ENCODE measurements around the gene FBN1. TPM values are rescaled to one million over a fixed set of nuclear protein-coding genes. Genes with fewer than 3 reads are reported as not detected.

The FBN1 gene
- total RNA-seq, 4 donors from 2014 or later: 153 to 266 (median 203) TPM

- TF ChIP-seq CTCF (IDR thresholded peaks at IDR 0.05): no peak
- TF ChIP-seq POLR2AphosphoS5 (IDR thresholded peaks at IDR 0.05): no peak
- no peak for TF ChIP-seq EP300 (IDR thresholded peaks at IDR 0.05)
- TF ChIP-seq POLR2A (IDR thresholded peaks at IDR 0.05): no peak
- WGBS, 2 donors (ENCODE audit: low coverage in 1 of 2): 92 to 96% methylated on average over 2 to 5 of the region's 5 CpGs
- Histone ChIP-seq H3K4me3 (no peak overlapping the region), H3K36me3 (peaks cover 0 to 54% of the 10 kb centered on the region in 2 donors), H3K27ac (no peak overlapping the region), H3K27me3 (no peaks in the 10 kb centered on the region), H3K4me1 (peaks cover 0 to 25% (median 4%) of the 10 kb centered on the region in 3 donors), H3K9me3 (no peaks in the 10 kb centered on the region)
- no peak for ATAC-seq
Measured at GRCh38 chr15:48595981-48596380, 49.5 kb downstream of the FBN1 start.

GRCh38 chr15:48592933-48593332, 52.6 kb downstream of the FBN1 start:
- 71 to 73% methylated on average over 1 of the region's 1 CpG for WGBS, 2 donors (ENCODE audit: low coverage in 1 of 2)
- Histone ChIP-seq H3K36me3 (peaks cover 0 to 35% of the 10 kb centered on the region in 2 donors), H3K4me1 (peaks cover 0 to 35% (median 4%) of the 10 kb centered on the region in 3 donors), H3K4me3 (no peak overlapping the region), H3K9me3 (no peaks in the 10 kb centered on the region), H3K27me3 (no peaks in the 10 kb centered on the region), H3K27ac (no peak overlapping the region)
- ATAC-seq: no peak
- no peak for TF ChIP-seq EP300 (IDR thresholded peaks at IDR 0.05)
- TF ChIP-seq CTCF (IDR thresholded peaks at IDR 0.05): no peak
- no peak for TF ChIP-seq POLR2AphosphoS5 (IDR thresholded peaks at IDR 0.05)
- no peak for TF ChIP-seq POLR2A (IDR thresholded peaks at IDR 0.05)

GRCh38 chr15:48592221-48592731, 53.2 kb downstream of the FBN1 start:
- ATAC-seq: no peak
- no peak overlapping the region for H3K27ac ChIP-seq
- no peak overlapping the region for H3K4me3 ChIP-seq
- TF ChIP-seq POLR2A (IDR thresholded peaks at IDR 0.05): no peak
- TF ChIP-seq CTCF (IDR thresholded peaks at IDR 0.05): no peak
- no peak for TF ChIP-seq EP300 (IDR thresholded peaks at IDR 0.05)
- no peak for TF ChIP-seq POLR2AphosphoS5 (IDR thresholded peaks at IDR 0.05)
- peaks cover 0 to 31% of the 10 kb centered on the region in 2 donors for H3K36me3 ChIP-seq
- no peaks in the 10 kb centered on the region for H3K27me3 ChIP-seq
- WGBS, 2 donors (ENCODE audit: low coverage in 1 of 2): 23 to 33% methylated on average over 1 to 2 of the region's 2 CpGs
- no peaks in the 10 kb centered on the region for H3K9me3 ChIP-seq
- peaks cover 0 to 34% (median 4%) of the 10 kb centered on the region in 3 donors for H3K4me1 ChIP-seq

GRCh38 chr15:48590723-48591122, 54.8 kb downstream of the FBN1 start:
- Histone ChIP-seq H3K27me3 (no peaks in the 10 kb centered on the region), H3K9me3 (no peaks in the 10 kb centered on the region), H3K27ac (peak overlapping the region in 1 of 4 donors; percentile 3), H3K4me1 (peaks cover 0 to 28% (median 4%) of the 10 kb centered on the region in 3 donors), H3K36me3 (peaks cover 0 to 18% of the 10 kb centered on the region in 2 donors), H3K4me3 (no peak overlapping the region)
- ATAC-seq: no peak
- 13 to 17% methylated on average over 1 of the region's 1 CpG for WGBS, 2 donors (ENCODE audit: low coverage in 1 of 2)
- no peak for TF ChIP-seq POLR2A (IDR thresholded peaks at IDR 0.05)
- no peak for TF ChIP-seq POLR2AphosphoS5 (IDR thresholded peaks at IDR 0.05)
- no peak for TF ChIP-seq EP300 (IDR thresholded peaks at IDR 0.05)
- no peak for TF ChIP-seq CTCF (IDR thresholded peaks at IDR 0.05)

GRCh38 chr15:48584812-48585563, 60.5 kb downstream of the FBN1 start:
- TF ChIP-seq EP300 (IDR thresholded peaks at IDR 0.05): no peak
- no peak for TF ChIP-seq POLR2AphosphoS5 (IDR thresholded peaks at IDR 0.05)
- no peak for TF ChIP-seq POLR2A (IDR thresholded peaks at IDR 0.05)
- no peak for TF ChIP-seq CTCF (IDR thresholded peaks at IDR 0.05)
- Histone ChIP-seq H3K36me3 (peaks cover 0 to 6% of the 10 kb centered on the region in 2 donors), H3K9me3 (no peaks in the 10 kb centered on the region), H3K27ac (peak overlapping the region in 1 of 4 donors; percentile 6), H3K4me1 (peaks cover 3 to 49% (median 6%) of the 10 kb centered on the region in 3 donors), H3K27me3 (no peaks in the 10 kb centered on the region), H3K4me3 (no peak overlapping the region)
- ATAC-seq: no peak
- 79 to 82% methylated on average over 6 of the region's 6 CpGs for WGBS, 2 donors (ENCODE audit: low coverage in 1 of 2)
